22Rv1 (cell line): ENCODE results near the gene CEPT1.

Experiments used
- CTCF ChIP-seq: fragments of 450-650 bp; IDR thresholded peaks from 2 replicates; pipeline ENCODE4 v1.5.1; 2017; ENCODE audit warnings: mild to moderate bottlenecking
- ZFX ChIP-seq: fragments of 450-650 bp; IDR thresholded peaks from 2 replicates; pipeline ENCODE4 v1.6.1; 2017; ENCODE audit warnings: antibody characterized with exemption, borderline replicate concordance

- TF ChIP-seq CTCF (no peak), ZFX (no peak)
Observed at GRCh38 chr1:111205714-111206050, 65.7 kb downstream of the CEPT1 start.
